ENCODE data around the gene KLHL33.
"Not testable (repeated sequence)": the region's sequence is repeated elsewhere in the genome, so short reads cannot be mapped to it uniquely, and the experiment has no call there.

KLHL33 gene

DNA sequence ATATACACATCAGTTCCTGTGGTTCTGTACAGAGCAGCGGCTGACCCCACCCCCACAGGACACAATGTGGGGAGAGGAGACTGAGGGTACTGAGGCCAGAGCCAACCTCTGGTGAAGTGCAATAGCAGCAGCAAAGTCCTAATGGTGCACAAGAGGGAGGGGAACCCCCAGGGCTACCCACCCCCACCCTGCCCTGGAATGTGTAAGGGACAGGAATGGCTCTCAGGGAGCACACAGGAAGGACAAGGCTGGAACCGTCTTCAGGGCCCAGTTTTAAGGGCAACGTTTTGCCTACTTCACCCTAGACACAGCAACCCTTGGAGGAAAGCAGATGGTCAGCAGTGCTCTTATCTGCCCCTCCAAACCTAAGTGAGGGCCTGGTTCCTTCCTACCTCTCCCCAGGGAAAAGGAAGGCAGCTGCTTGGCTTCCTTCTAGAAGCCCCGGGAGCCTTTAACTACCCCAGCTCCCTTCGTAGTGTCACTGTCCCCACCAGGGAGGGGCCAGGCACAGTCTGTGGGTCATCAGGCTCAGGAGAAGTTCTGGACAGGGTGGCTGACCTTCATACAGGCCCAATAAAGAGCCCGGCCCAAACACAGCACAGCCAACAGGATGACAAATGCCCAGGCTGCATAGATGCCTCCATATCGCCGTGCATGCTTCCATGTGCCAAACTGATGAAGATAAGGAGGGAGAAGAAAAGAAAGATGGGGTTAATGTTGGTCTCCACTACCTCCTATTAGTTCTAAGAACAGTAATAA is 22.2 kb upstream of the KLHL33 start:
- H3K36me3 Mint-ChIP-seq (ENCODE audit: low read depth): peaks cover 28% of the 10 kb centered on the region
- H3K27me3 Mint-ChIP-seq: no peaks in the 10 kb centered on the region
- H3K4me1 Mint-ChIP-seq (ENCODE audit: low read depth): peaks cover 38% of the 10 kb centered on the region
- peak overlapping the region; percentile 70 for H3K27ac Mint-ChIP-seq
- no peak overlapping the region for H3K4me3 Mint-ChIP-seq
- no peaks in the 10 kb centered on the region for H3K9me3 Mint-ChIP-seq

- no peaks in the 10 kb centered on the region for H3K27me3 Mint-ChIP-seq
- H3K4me1 Mint-ChIP-seq (ENCODE audit: low read depth): peaks cover 42% of the 10 kb centered on the region
- no peak overlapping the region for H3K4me3 Mint-ChIP-seq
- no peak overlapping the region for H3K27ac Mint-ChIP-seq
- no peaks in the 10 kb centered on the region for H3K9me3 Mint-ChIP-seq
- peaks cover 38% of the 10 kb centered on the region for H3K36me3 Mint-ChIP-seq (ENCODE audit: low read depth)
These were observed 21.0 kb upstream of the KLHL33 start for GRCh38 chr14:20456971-20457370.

DNA sequence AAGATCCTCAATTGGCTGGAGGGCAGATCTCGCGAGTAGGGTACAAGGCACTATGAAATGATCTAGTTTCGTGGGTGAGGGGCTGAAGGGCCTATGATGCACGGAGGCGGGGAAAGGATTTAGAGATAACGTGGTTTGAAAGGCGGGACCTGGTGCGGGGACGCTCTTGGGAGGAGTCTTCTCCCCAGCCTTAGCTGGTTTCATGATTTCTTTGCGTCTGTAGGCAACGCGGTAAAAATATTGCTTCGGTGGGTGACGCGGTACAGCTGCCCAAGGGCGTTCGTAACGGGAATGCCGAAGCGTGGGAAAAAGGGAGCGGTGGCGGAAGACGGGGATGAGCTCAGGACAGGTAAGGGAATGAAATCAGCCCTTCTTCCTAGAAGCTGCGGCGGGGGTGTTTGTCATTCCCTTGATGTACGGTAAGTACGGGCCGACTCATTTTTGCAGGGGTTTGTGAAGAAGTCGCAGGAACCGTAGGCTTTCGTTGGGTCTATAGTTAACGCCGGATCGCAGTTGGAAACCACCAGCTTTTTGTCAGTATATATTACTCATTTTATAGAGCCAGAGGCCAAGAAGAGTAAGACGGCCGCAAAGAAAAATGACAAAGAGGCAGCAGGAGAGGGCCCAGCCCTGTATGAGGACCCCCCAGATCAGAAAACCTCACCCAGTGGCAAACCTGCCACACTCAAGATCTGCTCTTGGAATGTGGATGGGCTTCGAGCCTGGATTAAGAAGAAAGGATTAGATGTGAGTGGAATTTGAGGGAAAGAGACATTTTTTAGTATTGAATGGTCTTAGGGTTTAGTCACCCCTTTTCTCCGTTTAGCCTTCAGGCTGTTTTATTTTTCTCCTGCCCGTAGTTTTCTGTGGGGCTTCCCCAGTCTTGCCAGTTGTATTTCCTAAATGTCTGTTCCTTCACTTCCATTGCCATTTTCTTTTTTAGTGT is 19.7 kb upstream of the KLHL33 start:
- H3K4me3 Mint-ChIP-seq: no peak overlapping the region
- no peaks in the 10 kb centered on the region for H3K9me3 Mint-ChIP-seq
- no peaks in the 10 kb centered on the region for H3K27me3 Mint-ChIP-seq
- H3K27ac Mint-ChIP-seq: no peak overlapping the region
- peaks cover 37% of the 10 kb centered on the region for H3K4me1 Mint-ChIP-seq (ENCODE audit: low read depth)
- peaks cover 41% of the 10 kb centered on the region for H3K36me3 Mint-ChIP-seq (ENCODE audit: low read depth)

DNA sequence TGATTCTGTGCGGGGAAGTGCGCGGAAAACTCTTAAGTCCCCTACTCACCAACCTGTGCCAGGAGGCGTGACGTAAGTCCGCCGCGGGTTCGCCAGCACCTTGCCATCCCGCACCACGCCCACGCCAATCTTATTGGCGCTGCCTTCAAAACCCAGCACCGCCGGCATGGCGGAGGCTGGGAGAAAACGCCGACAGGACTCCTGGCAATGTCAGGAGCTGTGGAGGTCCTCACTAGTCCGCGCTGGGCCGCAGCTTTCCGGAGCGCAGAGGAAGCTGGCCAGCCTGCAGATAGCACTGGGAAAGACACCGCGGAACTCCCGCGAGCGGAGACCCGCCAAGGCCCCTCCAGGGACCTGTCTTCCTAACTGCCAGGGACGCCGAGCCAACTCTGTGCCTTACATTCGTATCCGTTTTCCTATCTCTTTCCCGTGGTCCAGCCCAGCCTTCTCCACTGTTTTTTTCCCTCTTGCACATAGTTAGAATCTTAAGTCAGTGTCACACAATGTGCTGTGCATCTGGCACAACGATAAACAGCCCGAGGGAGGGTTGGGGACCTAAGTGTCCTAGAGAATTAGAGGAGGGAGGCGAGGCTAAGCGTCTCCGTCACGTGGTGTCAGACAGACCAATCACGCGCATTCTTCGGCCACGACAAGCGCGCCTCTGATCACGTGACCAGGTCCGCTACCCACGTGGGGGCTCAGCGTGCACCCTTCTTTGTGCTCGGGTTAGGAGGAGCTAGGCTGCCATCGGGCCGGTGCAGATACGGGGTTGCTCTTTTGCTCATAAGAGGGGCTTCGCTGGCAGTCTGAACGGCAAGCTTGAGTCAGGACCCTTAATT is 18.8 kb upstream of the KLHL33 start, which contains the start of the genes APEX1 and OSGEP:
Gene APEX1 (plus strand): TSS at position 711 of the 839 bp plus-strand sequence. CDS start 420 bp downstream, outside the sequence.
Gene OSGEP (minus strand): TSS at position 297 of the 839 bp plus-strand sequence. CDS start 129 bp downstream, at position 168.
- Mint-ChIP-seq H3K9me3 (no peaks in the 10 kb centered on the region), H3K27ac (peak within 1 kb of the TSS; percentile 18), H3K4me1 (ENCODE audit: low read depth) (peaks cover 28% of the 10 kb centered on the region), H3K4me3 (no peak within 1 kb of the TSS), H3K36me3 (ENCODE audit: low read depth) (peaks cover 38% of the 10 kb centered on the region), H3K27me3 (no peaks in the 10 kb centered on the region)

DNA sequence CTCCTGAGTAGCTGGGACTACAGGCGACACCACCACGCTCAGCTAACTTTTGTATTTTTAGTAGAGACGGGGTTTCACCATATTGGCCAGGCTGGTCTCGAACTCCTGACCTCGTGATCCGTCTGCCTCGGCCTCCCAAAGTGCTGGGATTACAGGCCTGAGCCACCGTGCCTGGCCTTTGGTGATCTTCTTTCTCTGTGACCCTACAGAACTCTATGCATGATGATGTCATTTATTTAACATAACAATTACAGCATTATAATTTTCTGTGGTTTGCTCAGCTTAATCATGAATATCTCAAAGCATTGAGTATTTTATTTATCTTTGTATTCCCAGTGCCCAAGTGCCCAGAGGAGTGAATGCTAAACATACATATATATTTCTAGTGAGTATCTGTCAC is 16.9 kb upstream of the KLHL33 start:
- H3K4me1 Mint-ChIP-seq (ENCODE audit: low read depth): peaks cover 14% of the 10 kb centered on the region
- H3K27ac Mint-ChIP-seq, H3K9me3 Mint-ChIP-seq, H3K27me3 Mint-ChIP-seq: not testable (repeated sequence)
- peaks cover 44% of the 10 kb centered on the region for H3K36me3 Mint-ChIP-seq (ENCODE audit: low read depth)
- peak overlapping the region; percentile 59 for H3K4me3 Mint-ChIP-seq

- H3K36me3 Mint-ChIP-seq (ENCODE audit: low read depth): peaks cover 55% of the 10 kb centered on the region
- peak overlapping the region; percentile 42 for H3K27ac Mint-ChIP-seq
- H3K9me3 Mint-ChIP-seq: no peaks in the 10 kb centered on the region
- H3K4me1 Mint-ChIP-seq (ENCODE audit: low read depth): peaks cover 5% of the 10 kb centered on the region
- no peak overlapping the region for H3K4me3 Mint-ChIP-seq
- H3K27me3 Mint-ChIP-seq: no peaks in the 10 kb centered on the region
These were observed 10.9 kb upstream of the KLHL33 start for GRCh38 chr14:20446889-20447288.

GRCh38 chr14:20443650-20444049 is 7.7 kb upstream of the KLHL33 start:
- not testable (repeated sequence) for H3K4me3 Mint-ChIP-seq, H3K9me3 Mint-ChIP-seq, H3K27me3 Mint-ChIP-seq, H3K27ac Mint-ChIP-seq
- peaks cover 26% of the 10 kb centered on the region for H3K4me1 Mint-ChIP-seq (ENCODE audit: low read depth)
- H3K36me3 Mint-ChIP-seq (ENCODE audit: low read depth): peaks cover 30% of the 10 kb centered on the region

DNA sequence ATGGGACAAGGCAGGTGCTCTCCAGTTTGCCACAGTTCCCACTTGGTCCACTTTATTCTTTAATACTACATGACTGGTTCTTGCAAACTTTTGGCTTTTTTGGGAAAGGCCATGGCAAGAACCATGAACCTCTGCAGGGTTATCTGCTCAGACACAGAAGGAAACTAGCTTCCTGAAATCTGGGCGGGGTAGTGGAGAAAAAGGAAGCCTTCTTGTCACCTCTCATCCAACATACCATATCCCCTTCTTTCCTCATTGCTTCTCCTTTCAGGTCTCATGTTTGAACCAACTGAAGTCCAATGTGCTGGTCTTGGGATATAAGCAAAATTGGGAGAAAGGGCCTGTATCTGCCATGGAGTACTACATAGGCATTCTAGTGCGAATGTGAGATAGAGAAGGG is 5.5 kb upstream of the KLHL33 start:
- no peaks in the 10 kb centered on the region for H3K27me3 Mint-ChIP-seq
- H3K4me1 Mint-ChIP-seq (ENCODE audit: low read depth): peaks cover 32% of the 10 kb centered on the region
- peaks cover 8% of the 10 kb centered on the region for H3K36me3 Mint-ChIP-seq (ENCODE audit: low read depth)
- H3K27ac Mint-ChIP-seq: no peak overlapping the region
- H3K9me3 Mint-ChIP-seq: no peaks in the 10 kb centered on the region
- H3K4me3 Mint-ChIP-seq: no peak overlapping the region

- Mint-ChIP-seq H3K4me3 (peak overlapping the region; percentile 36), H3K27me3 (no peaks in the 10 kb centered on the region), H3K36me3 (ENCODE audit: low read depth) (peaks cover 8% of the 10 kb centered on the region), H3K4me1 (ENCODE audit: low read depth) (peaks cover 32% of the 10 kb centered on the region), H3K9me3 (no peaks in the 10 kb centered on the region), H3K27ac (peak overlapping the region; percentile 81)
These were observed 4.9 kb upstream of the KLHL33 start for GRCh38 chr14:20440882-20441281.

- H3K9me3 Mint-ChIP-seq: no peaks in the 10 kb centered on the region
- H3K36me3 Mint-ChIP-seq (ENCODE audit: low read depth): peaks cover 8% of the 10 kb centered on the region
- H3K4me1 Mint-ChIP-seq (ENCODE audit: low read depth): peaks cover 32% of the 10 kb centered on the region
- peak overlapping the region; percentile 81 for H3K27ac Mint-ChIP-seq
- H3K27me3 Mint-ChIP-seq: no peaks in the 10 kb centered on the region
- peak overlapping the region; percentile 36 for H3K4me3 Mint-ChIP-seq
These were observed 4.5 kb upstream of the KLHL33 start for GRCh38 chr14:20440465-20440864.

DNA sequence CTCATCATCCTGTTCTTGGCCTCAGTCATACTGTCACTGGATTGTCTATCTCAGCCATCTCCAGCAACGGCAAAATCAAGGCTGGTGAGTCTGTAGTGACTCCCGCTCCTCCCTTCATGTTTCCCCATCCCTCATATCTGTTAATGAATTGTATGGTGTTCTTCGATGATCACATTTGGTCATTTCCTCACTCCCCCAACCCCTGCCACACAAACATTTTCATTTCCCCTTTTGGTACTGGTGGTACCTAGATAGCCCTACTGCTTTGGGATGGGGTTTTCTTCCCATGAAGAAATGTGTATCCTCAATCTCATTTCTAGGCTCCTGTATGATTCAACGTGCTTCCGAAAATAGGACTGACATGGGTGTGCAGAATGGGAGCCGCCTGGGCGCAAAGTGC is 2.7 kb upstream of the KLHL33 start:
- no peak overlapping the region for H3K27ac Mint-ChIP-seq
- no peak overlapping the region for H3K4me3 Mint-ChIP-seq
- H3K27me3 Mint-ChIP-seq: no peaks in the 10 kb centered on the region
- H3K9me3 Mint-ChIP-seq: no peaks in the 10 kb centered on the region
- H3K4me1 Mint-ChIP-seq (ENCODE audit: low read depth): peaks cover 32% of the 10 kb centered on the region
- H3K36me3 Mint-ChIP-seq (ENCODE audit: low read depth): peaks cover 8% of the 10 kb centered on the region

DNA sequence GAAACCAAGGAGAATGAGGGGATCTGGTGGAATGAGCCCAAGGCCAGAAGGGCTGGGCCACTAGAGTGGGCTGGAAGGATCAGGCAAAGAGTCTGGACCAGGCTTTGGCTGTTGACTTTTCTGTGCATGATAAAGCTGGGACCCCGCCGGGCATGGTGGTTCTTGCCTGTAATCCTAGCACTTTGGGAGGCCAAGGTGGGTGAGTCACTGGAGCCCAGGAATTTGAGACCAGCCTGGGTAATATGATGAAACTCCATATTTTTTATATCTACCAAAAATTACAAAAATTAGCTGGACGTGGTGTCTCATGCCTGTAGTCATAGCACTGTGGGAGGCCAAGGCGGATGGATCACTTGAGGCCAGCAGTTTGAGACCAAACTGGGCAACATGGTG is 393 bp upstream of the KLHL33 start:
- Mint-ChIP-seq H3K4me1 (ENCODE audit: low read depth) (peaks cover 25% of the 10 kb centered on the region), H3K4me3 (no peak overlapping the region), H3K27me3 (no peaks in the 10 kb centered on the region), H3K27ac (no peak overlapping the region), H3K9me3 (no peaks in the 10 kb centered on the region), H3K36me3 (ENCODE audit: low read depth) (no peaks in the 10 kb centered on the region)

DNA sequence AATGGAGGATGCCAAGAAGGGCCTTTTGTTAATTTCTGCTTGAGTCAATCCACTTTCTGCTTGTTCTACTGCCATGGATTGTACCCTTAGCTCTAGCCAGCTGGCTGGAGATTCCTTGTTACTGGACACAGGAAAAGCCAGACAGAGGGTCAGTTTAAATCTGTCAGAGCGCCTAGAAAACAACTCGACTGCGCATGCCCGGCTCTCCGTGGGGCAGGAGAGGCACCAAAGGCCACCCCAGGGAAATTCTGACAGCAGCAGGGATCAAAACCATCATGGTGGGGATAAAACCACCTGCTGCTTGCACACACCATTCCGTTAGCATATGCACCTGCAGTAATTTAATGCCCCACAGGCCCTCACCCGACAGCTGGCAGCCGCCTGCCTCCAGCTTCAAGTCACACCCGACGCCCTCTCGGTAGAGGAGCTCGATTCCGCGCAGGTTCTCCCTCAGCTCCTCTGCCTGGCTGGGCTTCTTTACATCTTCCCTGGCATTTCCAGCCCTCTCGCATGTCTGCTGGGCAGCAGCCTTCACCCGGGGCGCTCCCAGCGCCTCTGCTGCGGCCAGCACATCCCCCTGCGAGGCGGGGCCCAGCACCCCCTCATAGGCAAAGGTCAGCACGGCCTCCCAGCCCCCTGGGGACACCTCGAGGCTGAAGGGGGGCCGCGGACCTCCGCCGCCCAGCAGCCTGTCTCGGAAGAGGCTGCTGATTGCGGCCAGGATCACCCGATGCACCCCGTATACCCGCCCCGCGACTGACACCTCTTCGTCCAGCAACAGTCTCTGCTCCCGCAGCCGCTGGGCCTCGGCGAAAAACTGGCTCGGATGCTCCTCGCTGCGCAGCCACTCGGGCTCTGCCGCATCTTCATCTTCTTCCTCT is 1.0 kb downstream of the KLHL33 start:
- no peak overlapping the region for H3K27ac Mint-ChIP-seq
- H3K27me3 Mint-ChIP-seq: no peaks in the 10 kb centered on the region
- no peak overlapping the region for H3K4me3 Mint-ChIP-seq
- H3K4me1 Mint-ChIP-seq (ENCODE audit: low read depth): peaks cover 13% of the 10 kb centered on the region
- H3K36me3 Mint-ChIP-seq (ENCODE audit: low read depth): no peaks in the 10 kb centered on the region
- no peaks in the 10 kb centered on the region for H3K9me3 Mint-ChIP-seq

Measured in stimulated activated naive CD8-positive, alpha-beta T cell treated with anti-CD3 and anti-CD28 coated beads, Interleukin-15, Interleukin-2, amounts not matched to agents 100 ng/mL and 50 ng/mL, for 24 hours (primary cell).